ENCODE results near the gene GLB1L3. TPM values are rescaled to one million over a fixed set of nuclear protein-coding genes. Genes with fewer than 3 reads are reported as not detected.

Gene GLB1L3
- total RNA-seq, 1 experiment from 2014 or later, result not detected

DNA sequence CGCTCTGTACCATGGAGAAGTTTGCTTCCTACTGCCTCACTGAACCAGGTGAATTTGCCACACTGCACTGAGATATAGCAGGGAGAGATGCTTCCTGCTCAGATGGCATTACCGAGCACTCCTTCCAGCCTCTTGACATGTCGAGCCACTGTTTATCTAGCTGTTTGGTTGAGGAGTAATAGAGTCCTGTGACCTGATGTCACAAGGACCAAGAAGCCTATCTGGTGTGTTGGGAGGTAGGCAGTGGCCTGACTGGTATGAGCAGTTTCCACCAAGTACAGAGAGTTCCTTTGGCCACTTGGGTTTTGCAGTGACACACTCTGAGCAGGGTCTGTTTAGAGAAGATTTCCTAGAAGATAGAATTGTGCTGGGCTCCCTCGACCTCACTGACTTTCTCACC is 17.6 kb upstream of the GLB1L3 start:
- Histone ChIP-seq H3K27ac (ENCODE audit: low read depth, low read length) (no peak overlapping the region), H3K4me3 (replicated peaks in 1 of 2; ENCODE audit: low read depth in 1 of 2, low read length in 2 of 2) (no peak overlapping the region), H4K20me1 (ENCODE audit: insufficient read depth) (no peaks in the 10 kb centered on the region), H3K4me2 (ENCODE audit: low read length) (no peak overlapping the region), H3K9me3 (ENCODE audit: control insufficient read depth in 1 of 2, insufficient read depth in 1 of 2, low read depth in 1 of 2, low read length in 2 of 2) (no peaks in the 10 kb centered on the region), H3K4me1 (ENCODE audit: control insufficient read depth in 1 of 2, insufficient read depth in 2 of 2, low read length in 2 of 2) (peaks cover 2 to 9% of the 10 kb centered on the region in 2 experiments; a peak in 2 of 4 replicates), H3K27me3 (ENCODE audit: insufficient read depth, low read length) (no peaks in the 10 kb centered on the region), H3K9me2 (ENCODE audit: insufficient read depth) (no peaks in the 10 kb centered on the region), H3K36me3 (ENCODE audit: control insufficient read depth in 1 of 2, insufficient read depth in 2 of 2, low read length in 2 of 2) (peaks cover 4 to 7% of the 10 kb centered on the region in 2 experiments; a peak in 3 of 4 replicates), H2AFZ (ENCODE audit: low read depth, low read length, poor library complexity, severe bottlenecking) (no peak overlapping the region), H3K79me2 (ENCODE audit: insufficient read depth, low read length) (peaks cover 21% of the 10 kb centered on the region), H3K9ac (ENCODE audit: low read length) (no peak overlapping the region)
- CTCF ChIA-PET, result no interaction called here
- ATAC-seq (no peak), DNase-seq (ENCODE audit: low read depth, low spot score) (no peak)
- RAD21 ChIA-PET (ENCODE audit: low non-redundant PET in 1 of 2, low total read pairs in 2 of 2, uncharacterized antibody in 2 of 2, unreplicated experiment in 2 of 2), result no interaction called here
- intact Hi-C loops (cut with micrococcal nuclease), result loop anchor here (10.0 kb wide), 2 partner anchors 316 to 334 kb away; no protein-coding TSS in a partner anchor
- TF ChIP-seq, protein P1, sequence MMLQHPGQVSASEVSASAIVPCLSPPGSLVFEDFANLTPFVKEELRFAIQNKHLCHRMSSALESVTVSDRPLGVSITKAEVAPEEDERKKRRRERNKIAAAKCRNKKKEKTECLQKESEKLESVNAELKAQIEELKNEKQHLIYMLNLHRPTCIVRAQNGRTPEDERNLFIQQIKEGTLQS (IDR thresholded peaks at IDR 0.05), result no peak
- POLR2A ChIA-PET, result no interaction called here
- BruUV-seq (replicated peaks), result no TSS peak

DNA sequence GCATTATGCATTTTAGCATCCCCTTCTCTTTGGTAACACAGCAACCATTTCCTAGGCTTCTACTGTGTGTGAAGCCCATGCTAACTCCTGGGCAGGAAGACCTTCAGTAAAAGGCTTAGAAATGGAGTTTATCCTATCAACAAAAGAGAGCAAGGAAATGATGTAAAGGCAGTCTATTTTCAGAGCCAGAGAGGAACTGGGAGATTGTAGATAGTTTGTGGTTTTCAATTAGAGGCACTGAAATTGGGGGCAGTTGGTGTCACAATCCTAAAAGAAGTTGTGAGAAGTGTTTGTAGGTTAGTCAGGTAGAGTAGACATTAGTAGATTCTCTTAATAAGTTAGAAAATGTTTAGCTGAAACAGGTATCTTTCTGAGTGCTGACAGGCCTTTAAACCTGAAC is 15.7 kb upstream of the GLB1L3 start:
- POLR2A ChIA-PET, result no interaction called here
- peaks cover 4 to 8% of the 10 kb centered on the region in 2 experiments; a peak in 3 of 4 replicates for H3K36me3 ChIP-seq (ENCODE audit: control insufficient read depth in 1 of 2, insufficient read depth in 2 of 2, low read length in 2 of 2)
- H3K4me2 ChIP-seq (ENCODE audit: low read length), result no peak overlapping the region
- no peak for ATAC-seq
- no peaks in the 10 kb centered on the region for H3K9me3 ChIP-seq (ENCODE audit: control insufficient read depth in 1 of 2, insufficient read depth in 1 of 2, low read depth in 1 of 2, low read length in 2 of 2)
- H3K79me2 ChIP-seq (ENCODE audit: insufficient read depth, low read length), result 0 out of 2 replicates have a peak, but pooled peaks cover 2% of the 10 kb centered on the region
- no peak overlapping the region for H3K9ac ChIP-seq (ENCODE audit: low read length)
- H3K27ac ChIP-seq (ENCODE audit: low read depth, low read length), result no peak overlapping the region
- no peak overlapping the region for H2AFZ ChIP-seq (ENCODE audit: low read depth, low read length, poor library complexity, severe bottlenecking)
- H3K9me2 ChIP-seq (ENCODE audit: insufficient read depth), result no peaks in the 10 kb centered on the region
- no peaks in the 10 kb centered on the region for H3K4me1 ChIP-seq (ENCODE audit: control insufficient read depth in 1 of 2, insufficient read depth in 2 of 2, low read length in 2 of 2)
- no peaks in the 10 kb centered on the region for H3K27me3 ChIP-seq (ENCODE audit: insufficient read depth, low read length)
- no TSS peak for BruUV-seq (replicated peaks)
- DNase-seq (ENCODE audit: low read depth, low spot score), result no peak
- no peaks in the 10 kb centered on the region for H4K20me1 ChIP-seq (ENCODE audit: insufficient read depth)
- CTCF ChIA-PET, result no interaction called here
- H3K4me3 ChIP-seq (replicated peaks in 1 of 2; ENCODE audit: low read depth in 1 of 2, low read length in 2 of 2), result no peak overlapping the region
- RAD21 ChIA-PET (ENCODE audit: low non-redundant PET in 1 of 2, low total read pairs in 2 of 2, uncharacterized antibody in 2 of 2, unreplicated experiment in 2 of 2), result no interaction called here
- intact Hi-C loops (cut with micrococcal nuclease), result no loop called here
- TF ChIP-seq SP1 (IDR thresholded peaks at IDR 0.05; ENCODE audit: low read depth) (no peak), SIN3A (IDR thresholded peaks at IDR 0.05; ENCODE audit: low read depth) (no peak), TCF7L2 (IDR thresholded peaks at IDR 0.05; ENCODE audit: borderline replicate concordance, extremely low read depth, insufficient read depth, insufficient read length) (no peak), ZFX (IDR thresholded peaks at IDR 0.05) (no peak), CEBPB (IDR thresholded peaks at IDR 0.05; ENCODE audit: low read depth) (no peak), CBX3 (IDR thresholded peaks at IDR 0.05; ENCODE audit: low read depth) (no peak), SRF (IDR thresholded peaks at IDR 0.05; ENCODE audit: low read depth) (no peak), POLR2A (IDR thresholded peaks at IDR 0.05; ENCODE audit: borderline replicate concordance, extremely low read depth, insufficient read depth, insufficient read length) (no peak), ELF1 (IDR thresholded peaks at IDR 0.05; ENCODE audit: borderline replicate concordance, low read depth) (no peak), ZNF274 (IDR thresholded peaks at IDR 0.05; ENCODE audit: low read depth, low read length) (no peak), RAD21 (IDR thresholded peaks at IDR 0.05; ENCODE audit: low read depth) (no peak), EGR1 (IDR thresholded peaks at IDR 0.05; ENCODE audit: low read depth) (no peak)
- TF ChIP-seq, protein P1 (IDR thresholded peaks at IDR 0.05), result no peak
- TF ChIP-seq, protein P2, sequence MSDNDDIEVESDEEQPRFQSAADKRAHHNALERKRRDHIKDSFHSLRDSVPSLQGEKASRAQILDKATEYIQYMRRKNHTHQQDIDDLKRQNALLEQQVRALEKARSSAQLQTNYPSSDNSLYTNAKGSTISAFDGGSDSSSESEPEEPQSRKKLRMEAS (IDR thresholded peaks at IDR 0.05), result no peak
- TF ChIP-seq, protein P3, sequence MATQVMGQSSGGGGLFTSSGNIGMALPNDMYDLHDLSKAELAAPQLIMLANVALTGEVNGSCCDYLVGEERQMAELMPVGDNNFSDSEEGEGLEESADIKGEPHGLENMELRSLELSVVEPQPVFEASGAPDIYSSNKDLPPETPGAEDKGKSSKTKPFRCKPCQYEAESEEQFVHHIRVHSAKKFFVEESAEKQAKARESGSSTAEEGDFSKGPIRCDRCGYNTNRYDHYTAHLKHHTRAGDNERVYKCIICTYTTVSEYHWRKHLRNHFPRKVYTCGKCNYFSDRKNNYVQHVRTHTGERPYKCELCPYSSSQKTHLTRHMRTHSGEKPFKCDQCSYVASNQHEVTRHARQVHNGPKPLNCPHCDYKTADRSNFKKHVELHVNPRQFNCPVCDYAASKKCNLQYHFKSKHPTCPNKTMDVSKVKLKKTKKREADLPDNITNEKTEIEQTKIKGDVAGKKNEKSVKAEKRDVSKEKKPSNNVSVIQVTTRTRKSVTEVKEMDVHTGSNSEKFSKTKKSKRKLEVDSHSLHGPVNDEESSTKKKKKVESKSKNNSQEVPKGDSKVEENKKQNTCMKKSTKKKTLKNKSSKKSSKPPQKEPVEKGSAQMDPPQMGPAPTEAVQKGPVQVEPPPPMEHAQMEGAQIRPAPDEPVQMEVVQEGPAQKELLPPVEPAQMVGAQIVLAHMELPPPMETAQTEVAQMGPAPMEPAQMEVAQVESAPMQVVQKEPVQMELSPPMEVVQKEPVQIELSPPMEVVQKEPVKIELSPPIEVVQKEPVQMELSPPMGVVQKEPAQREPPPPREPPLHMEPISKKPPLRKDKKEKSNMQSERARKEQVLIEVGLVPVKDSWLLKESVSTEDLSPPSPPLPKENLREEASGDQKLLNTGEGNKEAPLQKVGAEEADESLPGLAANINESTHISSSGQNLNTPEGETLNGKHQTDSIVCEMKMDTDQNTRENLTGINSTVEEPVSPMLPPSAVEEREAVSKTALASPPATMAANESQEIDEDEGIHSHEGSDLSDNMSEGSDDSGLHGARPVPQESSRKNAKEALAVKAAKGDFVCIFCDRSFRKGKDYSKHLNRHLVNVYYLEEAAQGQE (IDR thresholded peaks at IDR 0.05; ENCODE audit: low read depth), result no peak
- TF ChIP-seq, protein P4, sequence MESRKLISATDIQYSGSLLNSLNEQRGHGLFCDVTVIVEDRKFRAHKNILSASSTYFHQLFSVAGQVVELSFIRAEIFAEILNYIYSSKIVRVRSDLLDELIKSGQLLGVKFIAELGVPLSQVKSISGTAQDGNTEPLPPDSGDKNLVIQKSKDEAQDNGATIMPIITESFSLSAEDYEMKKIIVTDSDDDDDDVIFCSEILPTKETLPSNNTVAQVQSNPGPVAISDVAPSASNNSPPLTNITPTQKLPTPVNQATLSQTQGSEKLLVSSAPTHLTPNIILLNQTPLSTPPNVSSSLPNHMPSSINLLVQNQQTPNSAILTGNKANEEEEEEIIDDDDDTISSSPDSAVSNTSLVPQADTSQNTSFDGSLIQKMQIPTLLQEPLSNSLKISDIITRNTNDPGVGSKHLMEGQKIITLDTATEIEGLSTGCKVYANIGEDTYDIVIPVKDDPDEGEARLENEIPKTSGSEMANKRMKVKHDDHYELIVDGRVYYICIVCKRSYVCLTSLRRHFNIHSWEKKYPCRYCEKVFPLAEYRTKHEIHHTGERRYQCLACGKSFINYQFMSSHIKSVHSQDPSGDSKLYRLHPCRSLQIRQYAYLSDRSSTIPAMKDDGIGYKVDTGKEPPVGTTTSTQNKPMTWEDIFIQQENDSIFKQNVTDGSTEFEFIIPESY (IDR thresholded peaks at IDR 0.05; ENCODE audit: extremely low read depth, insufficient replicate concordance, low read length), result no peak
